ENCODE measurements around the gene STOX2.

The STOX2 gene, protein sequence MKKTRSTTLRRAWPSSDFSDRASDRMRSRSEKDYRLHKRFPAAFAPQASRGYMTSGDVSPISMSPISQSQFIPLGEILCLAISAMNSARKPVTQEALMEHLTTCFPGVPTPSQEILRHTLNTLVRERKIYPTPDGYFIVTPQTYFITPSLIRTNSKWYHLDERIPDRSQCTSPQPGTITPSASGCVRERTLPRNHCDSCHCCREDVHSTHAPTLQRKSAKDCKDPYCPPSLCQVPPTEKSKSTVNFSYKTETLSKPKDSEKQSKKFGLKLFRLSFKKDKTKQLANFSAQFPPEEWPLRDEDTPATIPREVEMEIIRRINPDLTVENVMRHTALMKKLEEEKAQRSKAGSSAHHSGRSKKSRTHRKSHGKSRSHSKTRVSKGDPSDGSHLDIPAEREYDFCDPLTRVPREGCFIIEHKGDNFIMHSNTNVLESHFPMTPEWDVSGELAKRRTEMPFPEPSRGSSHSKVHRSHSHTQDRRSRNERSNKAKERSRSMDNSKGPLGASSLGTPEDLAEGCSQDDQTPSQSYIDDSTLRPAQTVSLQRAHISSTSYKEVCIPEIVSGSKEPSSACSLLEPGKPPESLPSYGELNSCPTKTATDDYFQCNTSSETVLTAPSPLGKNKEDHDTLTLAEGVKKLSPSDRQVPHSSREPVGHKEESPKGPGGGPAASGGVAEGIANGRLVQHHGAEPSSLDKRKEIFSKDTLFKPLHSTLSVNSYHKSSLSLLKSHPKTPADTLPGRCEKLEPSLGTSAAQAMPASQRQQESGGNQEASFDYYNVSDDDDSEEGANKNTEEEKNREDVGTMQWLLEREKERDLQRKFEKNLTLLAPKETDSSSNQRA (N-terminal part only)

DNA sequence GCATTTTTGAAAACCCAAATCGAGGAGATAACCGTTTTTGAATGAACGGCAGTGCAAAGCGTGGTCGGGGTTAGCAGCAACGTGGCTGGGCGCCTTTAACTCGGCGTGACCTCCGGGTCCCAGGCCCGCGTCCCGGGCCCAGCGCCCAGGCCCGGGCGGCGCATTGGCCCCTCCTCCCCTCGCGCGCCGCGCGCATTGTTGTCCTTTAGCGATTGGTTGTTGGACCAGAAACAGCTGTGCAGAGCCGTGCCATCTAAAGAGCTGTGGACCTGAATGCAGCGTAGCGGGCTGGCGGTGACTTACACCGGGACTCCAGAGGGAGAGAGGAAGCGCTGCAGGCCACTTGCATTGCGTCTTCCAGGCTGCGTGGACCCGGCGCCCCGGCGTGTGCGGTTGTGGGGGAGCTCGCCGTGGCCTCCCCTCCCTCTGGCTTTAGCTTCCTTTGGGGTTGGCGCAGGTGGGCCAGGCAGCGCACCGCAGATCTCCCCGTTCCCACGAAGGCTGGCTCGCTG lies at the start of gene STOX2:
STOX2 (plus strand) TSS at position 227 of the 512 bp plus-strand sequence. CDS start 1,484 bp downstream, outside the sequence.
- no peak for DNase-seq

DNA sequence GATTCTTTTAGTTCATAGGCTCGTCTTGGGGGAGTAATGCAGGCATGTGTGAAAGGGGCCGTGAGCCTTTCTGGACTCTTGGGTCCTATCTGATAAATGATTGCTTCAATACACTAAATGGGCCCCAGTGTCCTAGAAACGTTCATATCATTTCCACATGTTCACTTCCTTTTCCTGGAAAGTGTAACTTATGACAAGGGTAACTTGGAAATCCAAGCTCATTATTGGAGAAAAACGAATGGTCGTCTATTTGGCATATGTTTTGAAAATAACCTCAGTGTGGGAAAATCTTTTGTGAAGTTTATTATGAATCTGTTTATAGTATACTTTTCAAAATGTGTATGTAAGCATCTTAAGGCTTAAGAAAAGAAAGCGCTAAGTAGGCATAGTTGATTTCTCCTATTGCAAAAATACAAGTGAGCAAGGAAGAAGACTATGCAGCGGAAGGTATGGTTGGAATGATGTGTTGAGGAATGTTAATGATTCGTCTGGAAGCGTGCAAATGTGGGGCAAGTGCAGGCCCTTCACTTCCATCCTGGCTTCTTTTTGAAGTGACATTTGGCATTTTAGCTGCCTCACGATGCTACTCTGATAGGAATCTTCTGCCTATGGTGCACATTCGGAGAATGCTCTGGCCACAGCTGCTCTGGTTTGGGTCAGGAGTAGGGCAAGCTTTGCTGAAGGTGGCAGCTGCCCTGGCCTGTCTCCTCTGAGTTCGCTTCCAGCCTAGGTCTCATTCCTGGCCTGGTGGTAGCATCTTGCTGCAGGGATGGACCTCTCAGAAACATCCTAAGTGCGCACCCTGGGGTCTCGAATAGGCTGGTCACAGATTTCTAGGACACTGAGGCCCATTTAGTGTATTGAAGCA lies 49.5 kb upstream of the STOX2 start:
- DNase-seq, result no peak

DNA sequence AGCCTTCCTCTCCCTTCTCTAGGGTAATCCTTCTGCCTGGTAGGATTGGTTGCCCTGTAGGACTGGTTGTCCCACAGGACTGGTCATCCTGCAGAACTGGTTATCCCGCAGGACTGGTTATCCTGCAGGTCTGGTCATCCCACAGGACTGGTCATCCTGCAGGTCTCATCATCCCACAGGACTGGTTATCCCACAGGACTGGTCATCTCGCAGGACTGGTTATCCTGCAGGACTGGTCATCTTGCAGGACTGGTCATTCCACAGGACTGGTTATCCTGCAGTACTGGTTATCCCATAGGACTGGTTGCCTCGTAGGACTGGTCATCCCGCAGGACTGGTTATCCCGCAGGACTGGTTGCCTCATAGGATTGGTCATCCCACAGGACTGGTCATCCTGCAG lies 48.1 kb upstream of the STOX2 start:
- no peak for DNase-seq

- DNase-seq, result no peak
Measured at GRCh38 chr4:183858011-183858615, 47.0 kb upstream of the STOX2 start.

GRCh38 chr4:183860119-183860518 lies 45.0 kb upstream of the STOX2 start:
- no peak for DNase-seq

DNA sequence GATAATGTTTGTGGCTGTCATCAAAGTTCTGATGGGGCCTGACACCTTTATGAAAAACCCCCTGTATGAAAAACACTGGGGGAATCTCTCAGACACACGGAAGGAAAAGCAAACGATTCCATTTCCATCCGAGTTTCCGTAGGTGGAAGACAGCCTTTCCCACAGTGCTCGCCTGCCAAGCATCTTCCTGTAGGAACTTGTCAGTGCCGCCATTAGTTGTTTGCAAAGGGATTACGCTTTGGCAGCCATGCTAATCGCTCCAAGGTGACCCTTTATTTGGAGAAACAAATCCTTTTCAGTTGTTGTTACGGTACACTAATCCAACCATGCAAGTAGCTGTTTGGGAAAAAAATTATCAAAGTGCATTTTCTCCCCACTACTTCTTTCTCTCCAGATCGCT lies 44.4 kb upstream of the STOX2 start:
- no peak for DNase-seq

DNA sequence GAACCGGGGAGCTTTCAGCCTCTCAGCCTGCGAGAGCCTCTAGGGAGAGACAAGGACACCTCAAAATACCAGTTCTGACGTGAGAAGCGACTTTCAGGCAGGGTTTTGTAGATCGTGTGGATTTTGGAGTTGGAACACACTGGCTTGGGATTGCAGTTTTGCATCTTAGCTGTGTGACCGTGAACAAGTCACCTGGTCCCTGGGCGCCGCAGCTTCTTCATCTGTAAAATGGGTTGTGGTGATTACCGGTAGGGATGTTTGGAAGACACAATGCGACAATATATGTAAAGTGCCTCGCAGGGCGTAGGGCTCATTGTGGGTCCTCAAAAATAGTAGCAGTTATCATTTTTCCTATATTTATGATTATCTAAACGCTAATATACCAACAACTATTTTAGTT lies 43.7 kb upstream of the STOX2 start:
- no peak for DNase-seq

- no peak for DNase-seq
Measured at GRCh38 chr4:183863155-183863825, 41.8 kb upstream of the STOX2 start.

GRCh38 chr4:183867247-183867646 lies 37.9 kb upstream of the STOX2 start:
- no peak for DNase-seq

DNA sequence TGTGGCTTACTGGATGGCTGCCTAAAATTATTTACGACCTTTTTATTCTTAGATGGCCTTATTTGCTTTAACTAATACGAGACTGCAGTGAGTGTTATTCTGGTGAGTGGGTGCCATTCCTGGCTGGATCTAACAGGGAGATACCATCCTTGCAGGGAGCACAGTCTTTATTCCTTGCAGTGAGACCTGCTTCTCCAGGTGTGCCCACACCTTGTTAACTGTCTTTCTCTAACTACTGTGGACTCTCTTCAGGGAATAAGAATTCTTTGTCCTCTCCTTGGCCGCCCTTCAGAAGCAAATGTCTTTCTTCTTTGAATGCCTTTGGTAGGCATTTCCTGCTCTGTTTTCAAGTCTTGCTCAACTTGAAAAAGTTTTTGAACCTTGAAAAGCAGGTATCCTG lies 34.1 kb upstream of the STOX2 start:
- no peak for DNase-seq

GRCh38 chr4:183871581-183871980 lies 33.5 kb upstream of the STOX2 start:
- DNase-seq, result no peak

- no peak for DNase-seq
Measured at GRCh38 chr4:183872531-183872930, 32.6 kb upstream of the STOX2 start.

DNA sequence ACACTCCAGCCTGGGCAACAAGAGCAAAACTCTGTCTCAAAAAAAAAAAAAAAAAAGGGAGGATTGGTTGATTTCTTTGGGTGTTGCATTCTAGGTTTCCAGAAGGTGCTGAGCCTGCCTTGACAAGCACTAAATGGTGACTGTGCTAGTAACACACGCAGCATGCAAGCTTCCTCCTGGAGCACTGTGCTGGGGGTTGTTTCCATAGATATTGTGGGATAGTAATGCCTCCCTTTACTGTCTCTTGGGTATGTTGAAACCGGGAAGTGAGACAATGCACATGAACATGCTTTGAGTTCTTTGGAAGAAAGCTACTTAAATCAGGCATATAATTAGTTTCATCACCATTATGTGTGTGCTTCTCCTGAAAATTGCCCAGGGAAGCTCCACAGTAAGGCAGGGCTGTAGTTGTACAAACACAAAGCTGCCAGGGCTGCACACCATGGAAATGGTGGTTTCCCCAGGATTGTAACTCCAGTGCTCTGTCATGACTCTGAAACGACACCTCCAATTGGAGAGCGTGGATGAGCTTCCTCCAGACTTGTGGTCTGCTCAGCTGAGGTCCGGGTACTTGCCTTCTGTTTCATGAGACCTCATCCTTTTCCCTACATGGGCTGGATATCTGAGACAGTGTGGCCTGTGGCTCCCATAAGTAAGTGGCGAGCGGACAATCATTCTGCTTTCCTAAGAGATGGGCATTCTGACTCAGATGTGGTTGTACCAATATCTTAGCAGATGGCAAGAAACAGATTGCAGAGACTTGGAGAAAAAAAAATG lies 31.5 kb upstream of the STOX2 start:
- no peak for DNase-seq

- no peak for DNase-seq
Measured at GRCh38 chr4:183875251-183875825, 29.8 kb upstream of the STOX2 start.

- DNase-seq, result no peak
Measured at GRCh38 chr4:183876268-183876934, 28.7 kb upstream of the STOX2 start.

GRCh38 chr4:183878251-183878970 lies 26.7 kb upstream of the STOX2 start:
- DNase-seq, result no peak

- no peak for DNase-seq
Measured at GRCh38 chr4:183885205-183885720, 19.8 kb upstream of the STOX2 start.

- no peak for DNase-seq
Measured at GRCh38 chr4:183887351-183887750, 17.8 kb upstream of the STOX2 start.

- no peak for DNase-seq
Measured at GRCh38 chr4:183888564-183888963, 16.5 kb upstream of the STOX2 start.

Data from GDM1 (cell line).